Naive thymus-derived CD8-positive, alpha-beta T cell (primary cell): Measurements from ENCODE around the gene ZSCAN22. TPM values are rescaled to one million over a fixed set of nuclear protein-coding genes. Genes with fewer than 3 reads are reported as not detected.

Source experiments
- ATAC-seq, 2 donors: fragments of 150-1000 bp; cut with Tn5 transposase in 1 of 2; sonication (Bioruptor Pico), chemical (Tn5 transposase) in 1 of 2; 1 replicate in 1 of 2; 2 replicates in 1 of 2; pipeline ENCODE4 v1.10.0; 2021; ENCODE audit warnings: mild to moderate bottlenecking in 2 of 2, moderate library complexity in 2 of 2
- POLR2A ChIA-PET: fragments of 350-600 bp; sonication (Branson Sonifier 250); formaldehyde crosslinking; loops from one replicate; lab custom pipeline; 2021; ENCODE audit warnings: antibody characterized with exemption; lab: Charles Lee
- DNase-seq, 10 donors: peaks; one replicate each; pipeline versions ENCODE4 v3.0.0 to v3.0.0-alpha.2; 2020 to 2022
- H3K27ac Mint-ChIP-seq, 10 donors: one replicate each; pipeline ENCODE4 v1.8.0; 2020 to 2022; ENCODE audit warnings: mild to moderate bottlenecking in 10 of 10, mixed read lengths in 10 of 10, moderate library complexity in 4 of 10, inconsistent platforms in 1 of 10
- H3K27me3 Mint-ChIP-seq, 5 donors: one replicate each; pipeline ENCODE4 v1.8.0; 2021 to 2022; ENCODE audit warnings: mixed read lengths in 5 of 5
- H3K36me3 Mint-ChIP-seq, 3 donors: one replicate each; pipeline ENCODE4 v1.8.0; 2020 to 2022; ENCODE audit warnings: mixed read lengths in 3 of 3, mild to moderate bottlenecking in 2 of 3, inconsistent platforms in 1 of 3
- H3K4me1 Mint-ChIP-seq, 4 donors: one replicate each; pipeline ENCODE4 v1.8.0; 2021 to 2022; ENCODE audit warnings: mixed read lengths in 4 of 4
- H3K4me3 Mint-ChIP-seq, 10 donors: one replicate each; pipeline ENCODE4 v1.8.0; 2020 to 2022; ENCODE audit warnings: mild to moderate bottlenecking in 10 of 10, mixed read lengths in 10 of 10, moderate library complexity in 6 of 10, inconsistent platforms in 1 of 10
- H3K9me3 Mint-ChIP-seq, 9 donors: one replicate each; pipeline ENCODE4 v1.8.0; 2020 to 2022; ENCODE audit warnings: mixed read lengths in 9 of 9, mild to moderate bottlenecking in 3 of 9, inconsistent platforms in 1 of 9, moderate library complexity in 1 of 9
- polyA plus RNA-seq, 3 donors: library from polyadenylated mRNA; unstranded; fragments of 300-500 nt; fragmentation: Illumina TruSeq; gene quantifications; one replicate each; pipeline ENCODE4 v1.2.3, GENCODE V29; 2021
- total RNA-seq, 8 experiments: library from RNA in 2 of 8; stranded (reverse) in 2 of 8; gene quantifications; one replicate each; pipeline ENCODE4 v1.2.3 and lab custom pipeline; 2021 to 2026

The ZSCAN22 gene
- total and polyA plus RNA-seq, 5 experiments from 2014 or later: 0.69 to 4.6 (median 3.3) TPM

GRCh38 chr19:58353717-58354477, 27.1 kb downstream of the ZSCAN22 start:
- Mint-ChIP-seq H3K4me1 (peaks cover 18 to 42% (median 28%) of the 10 kb centered on the region in 4 donors), H3K9me3 (peaks cover 0 to 2% (median 0%) of the 10 kb centered on the region in 9 donors), H3K27ac (no peak overlapping the region), H3K27me3 (no peaks in the 10 kb centered on the region), H3K36me3 (peaks cover 0 to 11% (median 7%) of the 10 kb centered on the region in 3 donors), H3K4me3 (peak overlapping the region in 2 of 10 donors; percentile 7 to 29)
- DNase-seq: no peak
- POLR2A ChIA-PET: interaction anchor here (0.5 to 1.3 kb wide), 3 partner anchors 9 to 22 kb away, joined by 3 to 6 read pairs (median 4); partner anchors contain the start of gene ZNF497
- ATAC-seq: no peak

GRCh38 chr19:58354478-58355030, 27.8 kb downstream of the ZSCAN22 start:
- Mint-ChIP-seq H3K27me3 (no peaks in the 10 kb centered on the region), H3K27ac (peak overlapping the region in 2 of 10 donors; percentile 46 to 61), H3K4me1 (peaks cover 15 to 38% (median 22%) of the 10 kb centered on the region in 4 donors), H3K36me3 (peaks cover 0 to 8% (median 7%) of the 10 kb centered on the region in 3 donors), H3K9me3 (peaks cover 0 to 2% (median 0%) of the 10 kb centered on the region in 9 donors), H3K4me3 (peak overlapping the region in 2 of 10 donors; percentile 7 to 29)
- POLR2A ChIA-PET: interaction anchor here (1.1 to 5.0 kb wide), 4 partner anchors 7 to 33 kb away, joined by 3 to 72 read pairs (median 12); partner anchors contain the start of genes RPS5 and ZNF497
- no peak for DNase-seq
- no peak for ATAC-seq

GRCh38 chr19:58355215-58355796, 28.5 kb downstream of the ZSCAN22 start:
- DNase-seq: no peak
- H3K4me3 Mint-ChIP-seq: peak overlapping the region; percentile 51 to 85 (median 66)
- ATAC-seq: no peak
- H3K27ac Mint-ChIP-seq: peak overlapping the region in 8 of 10 donors; percentile 21 to 87 (median 40)
- no peaks in the 10 kb centered on the region for H3K9me3 Mint-ChIP-seq
- H3K4me1 Mint-ChIP-seq: peaks cover 13 to 36% (median 20%) of the 10 kb centered on the region in 4 donors
- POLR2A ChIA-PET: interaction anchor here (0.7 to 5.0 kb wide), 7 partner anchors 7 to 172 kb away, joined by 3 to 72 read pairs (median 7); partner anchors contain the start of genes RPS5, ZNF274, ZNF497 and ZSCAN22
- no peaks in the 10 kb centered on the region for H3K27me3 Mint-ChIP-seq
- H3K36me3 Mint-ChIP-seq: peaks cover 0 to 6% (median 5%) of the 10 kb centered on the region in 3 donors

- POLR2A ChIA-PET: interaction anchor here (0.6 to 5.0 kb wide), 22 partner anchors 9 to 297 kb away, joined by 3 to 72 read pairs (median 4); partner anchors contain the start of genes RPS5, UBE2M, ZBTB45 and ZNF132
- H3K4me3 Mint-ChIP-seq: peak overlapping the region; percentile 65 to 85 (median 72)
- H3K4me1 Mint-ChIP-seq: peaks cover 13 to 36% (median 20%) of the 10 kb centered on the region in 4 donors
- H3K9me3 Mint-ChIP-seq: no peaks in the 10 kb centered on the region
- DNase-seq (peak; percentile 25 to 76 (median 54)), ATAC-seq (peak; percentile 80 to 81)
- H3K27me3 Mint-ChIP-seq: no peaks in the 10 kb centered on the region
- peak overlapping the region in 8 of 10 donors; percentile 37 to 87 (median 71) for H3K27ac Mint-ChIP-seq
- peaks cover 0 to 5% (median 2%) of the 10 kb centered on the region in 3 donors for H3K36me3 Mint-ChIP-seq
Observed at GRCh38 chr19:58355908-58356765, 29.3 kb downstream of the ZSCAN22 start.

GRCh38 chr19:58356766-58357480, 30.1 kb downstream of the ZSCAN22 start:
- Mint-ChIP-seq H3K4me3 (peak overlapping the region; percentile 65 to 85 (median 72)), H3K9me3 (no peaks in the 10 kb centered on the region), H3K27ac (peak overlapping the region in 6 of 10 donors; percentile 25 to 80 (median 68)), H3K4me1 (peaks cover 15 to 38% (median 23%) of the 10 kb centered on the region in 4 donors), H3K27me3 (no peaks in the 10 kb centered on the region), H3K36me3 (peaks cover 0 to 2% (median under 1%) of the 10 kb centered on the region in 3 donors)
- DNase-seq: peak in 1 of 10 donors; percentile 24
- peak; percentile 2 to 11 for ATAC-seq
- POLR2A ChIA-PET: interaction anchor here (0.6 to 5.0 kb wide), 21 partner anchors 10 to 298 kb away, joined by 3 to 72 read pairs (median 4); partner anchors contain the start of genes RPS5, UBE2M, ZBTB45 and ZNF132

GRCh38 chr19:58357481-58358145, 30.8 kb downstream of the ZSCAN22 start:
- H3K4me3 Mint-ChIP-seq: peak overlapping the region in 8 of 10 donors; percentile 24 to 85 (median 56)
- no peaks in the 10 kb centered on the region for H3K27me3 Mint-ChIP-seq
- POLR2A ChIA-PET: interaction anchor here (0.6 to 5.0 kb wide), 10 partner anchors 10 to 207 kb away, joined by 3 to 72 read pairs (median 4); partner anchors contain the start of genes UBE2M, ZBTB45, ZNF8 and ZSCAN22
- peaks cover 14 to 39% (median 26%) of the 10 kb centered on the region in 4 donors for H3K4me1 Mint-ChIP-seq
- no peaks in the 10 kb centered on the region for H3K9me3 Mint-ChIP-seq
- no peak for DNase-seq
- no peak for ATAC-seq
- H3K27ac Mint-ChIP-seq: peak overlapping the region in 3 of 10 donors; percentile 22 to 80 (median 62)
- no peaks in the 10 kb centered on the region for H3K36me3 Mint-ChIP-seq

- H3K27me3 Mint-ChIP-seq: no peaks in the 10 kb centered on the region
- POLR2A ChIA-PET: interaction anchor here (0.6 to 3.5 kb wide), 27 partner anchors 7 to 999 kb away, joined by 3 to 44 read pairs (median 8); partner anchors contain the start of genes ERVK3-1, MZF1, RPS5 and TRIM28
- peak; percentile 4 to 14 for ATAC-seq
- H3K36me3 Mint-ChIP-seq: no peaks in the 10 kb centered on the region
- peak overlapping the region; percentile 83 to 97 (median 93) for H3K4me3 Mint-ChIP-seq
- peaks cover 10 to 21% (median 18%) of the 10 kb centered on the region in 4 donors for H3K4me1 Mint-ChIP-seq
- no peaks in the 10 kb centered on the region for H3K9me3 Mint-ChIP-seq
- DNase-seq: peak in 4 of 10 donors; percentile 29 to 75 (median 33)
- H3K27ac Mint-ChIP-seq: peak overlapping the region; percentile 85 to 97 (median 94)
Observed at GRCh38 chr19:58361900-58362271, 35.1 kb downstream of the ZSCAN22 start.

- no peaks in the 10 kb centered on the region for H3K27me3 Mint-ChIP-seq
Observed at GRCh38 chr19:58362272-58362994, 35.6 kb downstream of the ZSCAN22 start, which contains the start of gene ZNF497. Gene ZNF497 (minus strand): TSS chr19:58362751. CDS start chr19:58357635, 5,116 bp downstream.

GRCh38 chr19:58364146-58364545, 37.4 kb downstream of the ZSCAN22 start:
- H3K4me1 Mint-ChIP-seq: peaks cover 7 to 17% (median 12%) of the 10 kb centered on the region in 4 donors
- ATAC-seq: no peak
- peak overlapping the region in 7 of 10 donors; percentile 10 to 57 (median 34) for H3K4me3 Mint-ChIP-seq
- POLR2A ChIA-PET: interaction anchor here (0.5 to 3.5 kb wide), 5 partner anchors 13 to 689 kb away, joined by 4 to 44 read pairs (median 7); partner anchors contain the start of gene ZNF837
- no peaks in the 10 kb centered on the region for H3K27me3 Mint-ChIP-seq
- DNase-seq: no peak
- H3K27ac Mint-ChIP-seq: peak overlapping the region in 2 of 10 donors; percentile 13 to 15
- H3K9me3 Mint-ChIP-seq: no peaks in the 10 kb centered on the region
- H3K36me3 Mint-ChIP-seq: no peaks in the 10 kb centered on the region

More at GRCh38 chr19:58362272-58362994, 35.6 kb downstream of the ZSCAN22 start, which contains the start of gene ZNF497:
- peak; percentile 94 to 98 (median 96) for DNase-seq
- H3K4me3 Mint-ChIP-seq: peak within 1 kb of the TSS; percentile 83 to 97 (median 93)
- H3K9me3 Mint-ChIP-seq: no peaks in the 10 kb centered on the region
- no peaks in the 10 kb centered on the region for H3K36me3 Mint-ChIP-seq
- peak; percentile 86 to 88 for ATAC-seq
- H3K4me1 Mint-ChIP-seq: peaks cover 10 to 18% (median 16%) of the 10 kb centered on the region in 4 donors
- H3K27ac Mint-ChIP-seq: peak within 1 kb of the TSS; percentile 85 to 97 (median 94)
- POLR2A ChIA-PET: interaction anchor here (0.6 to 3.5 kb wide), 35 partner anchors 8 to 1171 kb away, joined by 3 to 44 read pairs (median 6); partner anchors contain the start of genes CHMP2A, ERVK3-1, MZF1 and RPS5
